Measurements from ENCODE around the gene SLC28A3.

SLC28A3 gene

GRCh38 chr9:84383178-84383577 lies 42.6 kb upstream of the SLC28A3 start:
- TF ChIP-seq CTCF (IDR thresholded peaks at IDR 0.05; ENCODE audit: extremely low read depth, insufficient read depth, missing control alignments): no peak
- in situ Hi-C loops (cut with MboI; ENCODE audit: low pct_unique_long_range_greater_than_20kb, low sequenced_read_pairs, unreplicated experiment): no loop called here
- DNase-seq (ENCODE audit: low spot score): no peak

- in situ Hi-C loops (cut with MboI; ENCODE audit: low pct_unique_long_range_greater_than_20kb, low sequenced_read_pairs, unreplicated experiment): no loop called here
- no peak for TF ChIP-seq CTCF (IDR thresholded peaks at IDR 0.05; ENCODE audit: extremely low read depth, insufficient read depth, missing control alignments)
- no peak for DNase-seq (ENCODE audit: low spot score)
These were observed 42.2 kb upstream of the SLC28A3 start for GRCh38 chr9:84382720-84383119.

GRCh38 chr9:84381508-84381907 lies 41.0 kb upstream of the SLC28A3 start:
- in situ Hi-C loops (cut with MboI; ENCODE audit: low pct_unique_long_range_greater_than_20kb, low sequenced_read_pairs, unreplicated experiment): no loop called here
- no peak for DNase-seq (ENCODE audit: low spot score)
- TF ChIP-seq CTCF (IDR thresholded peaks at IDR 0.05; ENCODE audit: extremely low read depth, insufficient read depth, missing control alignments): no peak

GRCh38 chr9:84379740-84380139 lies 39.2 kb upstream of the SLC28A3 start:
- no peak for TF ChIP-seq CTCF (IDR thresholded peaks at IDR 0.05; ENCODE audit: extremely low read depth, insufficient read depth, missing control alignments)
- in situ Hi-C loops (cut with MboI; ENCODE audit: low pct_unique_long_range_greater_than_20kb, low sequenced_read_pairs, unreplicated experiment): no loop called here

GRCh38 chr9:84375954-84376353 lies 35.4 kb upstream of the SLC28A3 start:
- DNase-seq (ENCODE audit: low spot score): no peak
- in situ Hi-C loops (cut with MboI; ENCODE audit: low pct_unique_long_range_greater_than_20kb, low sequenced_read_pairs, unreplicated experiment): no loop called here
- no peak for TF ChIP-seq CTCF (IDR thresholded peaks at IDR 0.05; ENCODE audit: extremely low read depth, insufficient read depth, missing control alignments)

More at GRCh38 chr9:84379740-84380139, 39.2 kb upstream of the SLC28A3 start:
- DNase-seq (ENCODE audit: low spot score): no peak

GRCh38 chr9:84374516-84374915 lies 34.0 kb upstream of the SLC28A3 start:
- in situ Hi-C loops (cut with MboI; ENCODE audit: low pct_unique_long_range_greater_than_20kb, low sequenced_read_pairs, unreplicated experiment): no loop called here
- no peak for DNase-seq (ENCODE audit: low spot score)
- no peak for TF ChIP-seq CTCF (IDR thresholded peaks at IDR 0.05; ENCODE audit: extremely low read depth, insufficient read depth, missing control alignments)

GRCh38 chr9:84374013-84374412 lies 33.5 kb upstream of the SLC28A3 start:
- DNase-seq (ENCODE audit: low spot score): no peak
- in situ Hi-C loops (cut with MboI; ENCODE audit: low pct_unique_long_range_greater_than_20kb, low sequenced_read_pairs, unreplicated experiment): no loop called here
- no peak for TF ChIP-seq CTCF (IDR thresholded peaks at IDR 0.05; ENCODE audit: extremely low read depth, insufficient read depth, missing control alignments)

All from GM13977 (cell line).